Transverse colon (tissue), 3 donors: ENCODE measurements around the gene SLC35A4.
A peak's percentile ranks its signal among the peaks of the same experiment; 100 is the strongest.

ENCODE experiments used
- CTCF ChIP-seq, 5 experiments: fragments of 200-600 bp in 3 of 5; fragments of 450-650 bp in 2 of 5; sonication (generic) in 3 of 5; IDR thresholded peaks; 1 replicate in 2 of 5; 2 replicates in 3 of 5; pipeline ENCODE4 v1.5.1; 2016 to 2017; ENCODE audit warnings: antibody characterized with exemption in 5 of 5, inconsistent platforms in 3 of 5, mild to moderate bottlenecking in 2 of 5, moderate library complexity in 1 of 5
- EP300 ChIP-seq: sonication (generic); formaldehyde crosslinking; IDR thresholded peaks from one replicate; pipeline ENCODE4 v1.6.1; 2017; ENCODE audit warnings: antibody characterized with exemption, low read depth
- POLR2A ChIP-seq: fragments of 450-650 bp; IDR thresholded peaks from one replicate; pipeline ENCODE4 v1.6.1; 2016; ENCODE audit warnings: antibody characterized with exemption, mild to moderate bottlenecking, moderate library complexity

DNA sequence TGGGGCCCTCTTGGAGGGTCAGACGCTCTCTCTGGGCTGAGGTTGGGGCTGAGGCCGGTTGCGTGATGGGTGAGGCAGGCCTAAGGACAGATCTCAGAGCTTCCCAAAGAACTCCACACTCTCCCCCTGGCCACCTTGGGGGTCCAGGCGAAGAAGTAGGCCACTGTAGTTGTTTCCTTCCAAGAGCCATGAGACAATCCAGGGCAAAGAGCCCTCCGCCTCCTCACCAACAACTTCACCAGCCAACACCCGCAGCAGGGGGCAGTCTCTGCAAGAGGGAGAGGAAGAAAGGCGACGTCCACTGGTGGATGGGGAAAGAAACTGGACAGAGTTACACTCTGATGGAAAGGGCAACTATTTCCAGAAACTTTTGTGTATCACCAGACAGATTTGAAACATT is 10.7 kb downstream of the SLC35A4 start:
- no peak for TF ChIP-seq POLR2A
- TF ChIP-seq CTCF (IDR thresholded peaks at IDR 0.05): peak; percentile 18 to 68 (median 52)
- no peak for TF ChIP-seq EP300
